ENCODE results near the gene DNAJC7.
A peak's percentile ranks its signal among the peaks of the same experiment; 100 is the strongest.

DNA sequence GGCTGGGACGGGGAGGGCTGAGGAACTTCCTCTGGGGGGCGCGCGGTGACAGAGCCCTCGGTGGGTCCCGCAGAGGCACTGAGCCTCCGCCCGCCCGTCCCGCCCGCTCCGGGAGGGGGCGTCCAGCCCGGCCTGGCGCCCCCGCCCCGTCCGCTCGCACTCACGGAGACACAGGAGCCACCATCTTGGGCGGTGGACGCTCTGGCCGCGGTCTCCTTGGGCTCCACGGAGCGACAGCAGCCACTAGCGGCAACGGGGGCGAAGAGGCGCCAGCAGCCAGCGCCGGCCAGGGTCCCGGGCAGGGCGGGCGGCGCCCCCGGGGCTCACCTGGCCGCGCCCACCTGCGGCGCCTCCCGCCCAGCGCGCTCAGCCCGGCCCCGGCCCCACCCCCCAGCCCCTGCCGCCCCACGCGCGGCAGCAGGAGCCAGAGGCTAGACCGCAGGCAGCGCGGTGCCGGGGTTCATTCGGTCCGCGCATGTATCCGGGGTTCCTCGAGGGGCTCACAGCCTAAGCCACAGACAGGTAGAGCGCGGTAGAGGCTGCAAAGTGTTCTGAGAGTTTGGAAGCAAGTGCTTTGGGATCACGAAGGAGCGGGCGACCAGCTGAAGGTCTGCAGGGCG, 33.3 kb upstream of the DNAJC7 start, which contains the start of gene C17orf113:
- TF ChIP-seq CTCF (IDR thresholded peaks at IDR 0.05) = peak in 3 of 6 experiments; percentile 17 to 60 (median 37)
- TF ChIP-seq POLR2A (IDR thresholded peaks at IDR 0.05) = peak in 1 of 2 donors; percentile 52
